Prostate gland (tissue), 2 donors: Measurements from ENCODE around the gene MST1R. TPM values are rescaled to one million over a fixed set of nuclear protein-coding genes. Genes with fewer than 3 reads are reported as not detected.

ENCODE experiments used
- DNase-seq: peaks from one replicate; pipeline ENCODE4 v3.0.0-alpha.2; 2019; ENCODE audit warnings: low spot score
- H3K27ac ChIP-seq, 2 donors: fragments of 200-600 bp; sonication (generic); 2 replicates each; pipeline ENCODE4 v1.5.1; 2017 to 2019
- H3K27me3 ChIP-seq: fragments of 200-600 bp; sonication (generic); replicated peaks from 2 replicates; pipeline ENCODE4 v1.5.1; 2019; ENCODE audit not compliant: insufficient read depth
- H3K36me3 ChIP-seq, 2 donors: fragments of 200-600 bp; sonication (generic); 1 replicate in 1 of 2; 2 replicates in 1 of 2; pipeline versions ENCODE4 v1.5.1 to v1.8.1; 2017 to 2019
- H3K4me1 ChIP-seq: fragments of 200-600 bp; sonication (generic); replicated peaks from 2 replicates; pipeline ENCODE4 v1.5.1; 2019
- H3K4me3 ChIP-seq, 2 donors: fragments of 200-600 bp; sonication (generic); 2 replicates each; pipeline ENCODE4 v1.5.1; 2017 to 2019
- H3K9me3 ChIP-seq: fragments of 200-600 bp; sonication (generic); 2 replicates; pipeline ENCODE4 v1.5.1; 2017
- POLR2A ChIP-seq: fragments of 450-650 bp; IDR thresholded peaks from one replicate; pipeline ENCODE4 v1.6.1; 2016; ENCODE audit warnings: antibody characterized with exemption, mild to moderate bottlenecking
- POLR2AphosphoS5 ChIP-seq: sonication (generic); formaldehyde crosslinking; IDR thresholded peaks from one replicate; pipeline ENCODE4 v1.6.1; 2017; ENCODE audit warnings: antibody characterized with exemption
- WGBS: methylation state at CpG from one replicate; pipeline ENCODE4 v1.1.5; 2018; 5-methylcytosine and 5-hydroxymethylcytosine counted together
- intact Hi-C: fragments of 100-400 bp; cut with DNase I; formaldehyde crosslinking; loops from one replicate; pipeline ENCODE4 v1.14.2; 2022
- total RNA-seq, 2 donors: library from RNA; depleted of rRNA; stranded (reverse); fragments of >200 nt; gene quantifications; one replicate each; pipeline ENCODE4 v1.1.0, GENCODE V29; 2016
- TF ChIP-seq, protein P1 (sequence below), 4 experiments: fragments of 200-600 bp in 2 of 4; fragments of 450-650 bp in 2 of 4; sonication (generic) in 2 of 4; IDR thresholded peaks; 1 replicate in 3 of 4; 2 replicates in 1 of 4; pipeline ENCODE4 v1.5.1; 2016 to 2019; ENCODE audit warnings: antibody characterized with exemption in 4 of 4, mild to moderate bottlenecking in 2 of 4, moderate library complexity in 2 of 4

Gene MST1R
- total RNA-seq, 2 donors from 2014 or later, result 1.5 to 5.5 TPM

- peaks cover 0 to 4% of the 10 kb centered on the region in 2 donors for H3K36me3 ChIP-seq
- WGBS, result 94% methylated on average over 4 of the region's 4 CpGs
These were observed 9.2 kb upstream of the MST1R start for GRCh38 chr3:49912881-49913281.

GRCh38 chr3:49911611-49912010 is 7.9 kb upstream of the MST1R start:
- intact Hi-C loops, result no loop called here
- Histone ChIP-seq H3K9me3 (no peaks in the 10 kb centered on the region), H3K27ac (no peak overlapping the region), H3K4me3 (no peak overlapping the region), H3K36me3 (peaks cover 0 to 4% of the 10 kb centered on the region in 2 donors), H3K4me1 (peaks cover under 1% of the 10 kb centered on the region), H3K27me3 (no peaks in the 10 kb centered on the region)
- TF ChIP-seq POLR2A (no peak), POLR2AphosphoS5 (no peak)
- TF ChIP-seq, protein P1, sequence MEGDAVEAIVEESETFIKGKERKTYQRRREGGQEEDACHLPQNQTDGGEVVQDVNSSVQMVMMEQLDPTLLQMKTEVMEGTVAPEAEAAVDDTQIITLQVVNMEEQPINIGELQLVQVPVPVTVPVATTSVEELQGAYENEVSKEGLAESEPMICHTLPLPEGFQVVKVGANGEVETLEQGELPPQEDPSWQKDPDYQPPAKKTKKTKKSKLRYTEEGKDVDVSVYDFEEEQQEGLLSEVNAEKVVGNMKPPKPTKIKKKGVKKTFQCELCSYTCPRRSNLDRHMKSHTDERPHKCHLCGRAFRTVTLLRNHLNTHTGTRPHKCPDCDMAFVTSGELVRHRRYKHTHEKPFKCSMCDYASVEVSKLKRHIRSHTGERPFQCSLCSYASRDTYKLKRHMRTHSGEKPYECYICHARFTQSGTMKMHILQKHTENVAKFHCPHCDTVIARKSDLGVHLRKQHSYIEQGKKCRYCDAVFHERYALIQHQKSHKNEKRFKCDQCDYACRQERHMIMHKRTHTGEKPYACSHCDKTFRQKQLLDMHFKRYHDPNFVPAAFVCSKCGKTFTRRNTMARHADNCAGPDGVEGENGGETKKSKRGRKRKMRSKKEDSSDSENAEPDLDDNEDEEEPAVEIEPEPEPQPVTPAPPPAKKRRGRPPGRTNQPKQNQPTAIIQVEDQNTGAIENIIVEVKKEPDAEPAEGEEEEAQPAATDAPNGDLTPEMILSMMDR (IDR thresholded peaks at IDR 0.05), result no peak
- 89% methylated on average over 15 of the region's 15 CpGs for WGBS
- DNase-seq, result no peak

More at GRCh38 chr3:49912881-49913281, 9.2 kb upstream of the MST1R start:
- no peak for DNase-seq
- H3K27me3 ChIP-seq, result no peaks in the 10 kb centered on the region
- intact Hi-C loops, result no loop called here
- no peaks in the 10 kb centered on the region for H3K4me1 ChIP-seq
- no peak overlapping the region for H3K4me3 ChIP-seq
- TF ChIP-seq, protein P1 (IDR thresholded peaks at IDR 0.05), result no peak
- TF ChIP-seq POLR2A, result no peak
- TF ChIP-seq POLR2AphosphoS5, result no peak
- H3K9me3 ChIP-seq, result no peaks in the 10 kb centered on the region
- H3K27ac ChIP-seq, result no peak overlapping the region

GRCh38 chr3:49911124-49911420 is 7.4 kb upstream of the MST1R start:
- Histone ChIP-seq H3K9me3 (no peaks in the 10 kb centered on the region), H3K4me1 (peaks cover 2% of the 10 kb centered on the region), H3K27me3 (no peaks in the 10 kb centered on the region), H3K27ac (no peak overlapping the region), H3K4me3 (no peak overlapping the region), H3K36me3 (peaks cover 0 to 4% of the 10 kb centered on the region in 2 donors)
- 94% methylated on average over 2 of the region's 2 CpGs for WGBS
- no peak for DNase-seq
- TF ChIP-seq, protein P1 (IDR thresholded peaks at IDR 0.05), result no peak
- no peak for TF ChIP-seq POLR2A
- TF ChIP-seq POLR2AphosphoS5, result no peak
- intact Hi-C loops, result no loop called here

GRCh38 chr3:49910409-49911123 is 6.9 kb upstream of the MST1R start:
- Histone ChIP-seq H3K4me3 (no peak overlapping the region), H3K4me1 (peaks cover 2% of the 10 kb centered on the region), H3K9me3 (no peaks in the 10 kb centered on the region), H3K36me3 (peaks cover 0 to 4% of the 10 kb centered on the region in 2 donors), H3K27ac (no peak overlapping the region), H3K27me3 (no peaks in the 10 kb centered on the region)
- DNase-seq, result no peak
- intact Hi-C loops, result no loop called here
- TF ChIP-seq, protein P1 (IDR thresholded peaks at IDR 0.05), result no peak
- TF ChIP-seq POLR2AphosphoS5 (no peak), POLR2A (no peak)
- 78% methylated on average over 46 of the region's 48 CpGs for WGBS
